Measurements from ENCODE around the gene RRM2. TPM values are rescaled to one million over a fixed set of nuclear protein-coding genes. Genes with fewer than 3 reads are reported as not detected.
A peak's percentile ranks its signal among the peaks of the same experiment; 100 is the strongest.

The RRM2 gene
- total RNA-seq, 2 donors from 2014 or later: 0.08 to 0.63 TPM

GRCh38 chr2:10120877-10121574 lies 1.5 kb upstream of the RRM2 start:
- peaks cover 9 to 12% of the 10 kb centered on the region in 2 donors for H3K27me3 ChIP-seq
- H3K4me1 ChIP-seq: peaks cover 0 to 31% of the 10 kb centered on the region in 2 donors
- H3K27ac ChIP-seq: peak overlapping the region; percentile 61 to 70
- TF ChIP-seq CTCF (IDR thresholded peaks at IDR 0.05): no peak
- no peaks in the 10 kb centered on the region for H3K9me3 ChIP-seq
- H3K36me3 ChIP-seq: no peaks in the 10 kb centered on the region
- peak overlapping the region; percentile 56 to 68 for H3K4me3 ChIP-seq
- no peak for DNase-seq (ENCODE audit: low spot score)

GRCh38 chr2:10123281-10123680 lies 742 bp downstream of the RRM2 start:
- H3K4me1 ChIP-seq: peaks cover 0 to 35% of the 10 kb centered on the region in 2 donors
- H3K9me3 ChIP-seq: no peaks in the 10 kb centered on the region
- H3K27me3 ChIP-seq: peaks cover 9 to 12% of the 10 kb centered on the region in 2 donors
- no peaks in the 10 kb centered on the region for H3K36me3 ChIP-seq
- no peak for DNase-seq (ENCODE audit: low spot score)
- H3K4me3 ChIP-seq: peak overlapping the region in 1 of 2 donors; percentile 68
- no peak for TF ChIP-seq CTCF (IDR thresholded peaks at IDR 0.05)
- no peak overlapping the region for H3K27ac ChIP-seq

DNA sequence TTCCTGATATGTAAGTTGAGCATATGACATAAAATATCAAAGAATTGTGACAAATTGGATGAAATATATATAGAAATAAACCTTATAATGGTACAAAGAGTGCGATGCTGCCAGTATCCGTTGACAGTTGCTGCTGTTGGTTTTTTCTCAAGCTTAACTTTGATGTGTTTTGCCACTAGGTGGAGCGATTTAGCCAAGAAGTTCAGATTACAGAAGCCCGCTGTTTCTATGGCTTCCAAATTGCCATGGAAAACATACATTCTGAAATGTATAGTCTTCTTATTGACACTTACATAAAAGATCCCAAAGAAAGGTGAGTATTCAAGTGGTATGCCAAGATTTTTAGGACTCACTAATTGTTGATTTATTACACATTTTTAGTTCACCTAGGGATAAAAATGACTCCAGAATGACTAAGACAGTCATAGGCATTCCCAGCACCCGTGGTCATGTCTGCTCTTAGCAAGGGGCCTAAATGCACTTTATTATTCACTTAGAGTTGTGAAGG lies 2.1 kb downstream of the RRM2 start:
- Histone ChIP-seq H3K4me1 (peaks cover 0 to 35% of the 10 kb centered on the region in 2 donors), H3K9me3 (no peaks in the 10 kb centered on the region), H3K27me3 (peaks cover 9 to 12% of the 10 kb centered on the region in 2 donors), H3K27ac (no peak overlapping the region), H3K36me3 (no peaks in the 10 kb centered on the region), H3K4me3 (no peak overlapping the region)
- peak; percentile 7 to 79 for TF ChIP-seq CTCF (IDR thresholded peaks at IDR 0.05)
- no peak for DNase-seq (ENCODE audit: low spot score)

DNA sequence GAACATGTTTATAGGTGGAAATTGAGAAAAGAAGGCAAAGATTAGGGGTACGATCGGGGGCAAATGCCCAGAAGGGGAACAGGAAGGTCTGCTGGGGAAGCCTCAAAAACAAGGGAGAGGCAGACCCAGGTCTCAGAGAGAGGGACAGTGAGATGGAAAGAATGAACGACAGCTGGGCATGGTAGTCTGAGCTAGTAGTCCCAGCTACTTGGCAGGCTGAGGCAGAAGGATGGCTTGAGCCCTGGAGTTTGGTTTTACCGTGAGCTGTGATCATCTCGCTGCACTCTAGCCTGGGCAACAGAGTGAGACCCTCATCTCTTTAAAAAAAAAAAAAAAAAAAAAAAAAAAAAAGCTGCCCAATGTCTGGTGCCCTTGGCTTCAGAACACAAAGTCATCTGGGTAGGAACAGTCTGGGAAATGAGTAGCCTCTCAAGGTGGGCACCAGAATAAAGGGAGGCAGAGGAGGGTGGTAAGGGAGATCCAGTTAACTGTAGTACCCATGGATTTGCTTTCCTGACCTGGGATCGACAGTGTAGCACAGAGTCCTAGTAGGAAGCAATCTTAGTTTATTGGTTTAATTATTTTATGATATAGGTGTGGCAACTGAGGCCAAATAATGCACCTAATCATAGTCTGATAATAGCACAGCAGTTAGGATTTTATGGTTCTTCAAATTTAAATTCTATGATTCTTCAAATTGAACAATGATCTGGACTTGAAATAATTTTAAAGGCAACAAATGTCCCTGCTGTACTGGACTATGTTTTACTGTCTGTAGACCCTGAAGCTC lies 3.5 kb downstream of the RRM2 start:
- no peak for DNase-seq (ENCODE audit: low spot score)
- no peaks in the 10 kb centered on the region for H3K9me3 ChIP-seq
- TF ChIP-seq CTCF (IDR thresholded peaks at IDR 0.05): no peak
- H3K4me3 ChIP-seq: no peak overlapping the region
- H3K27ac ChIP-seq: no peak overlapping the region
- H3K27me3 ChIP-seq: peaks cover 9 to 12% of the 10 kb centered on the region in 2 donors
- peaks cover 0 to 30% of the 10 kb centered on the region in 2 donors for H3K4me1 ChIP-seq
- no peaks in the 10 kb centered on the region for H3K36me3 ChIP-seq

- Histone ChIP-seq H3K27me3 (peaks cover 9 to 12% of the 10 kb centered on the region in 2 donors), H3K27ac (no peak overlapping the region), H3K4me3 (no peak overlapping the region), H3K4me1 (peaks cover 0 to 24% of the 10 kb centered on the region in 2 donors), H3K36me3 (no peaks in the 10 kb centered on the region), H3K9me3 (no peaks in the 10 kb centered on the region)
- no peak for DNase-seq (ENCODE audit: low spot score)
- no peak for TF ChIP-seq CTCF (IDR thresholded peaks at IDR 0.05)
These were observed 4.1 kb downstream of the RRM2 start for GRCh38 chr2:10126632-10127026.

Data from right atrium auricular region (tissue), 2 donors.